NCI-H2227 treated with DMSO at 0.1 percent for 48 hours (cell line): ENCODE results near the gene DNAH8.

Source experiments
- DNase-seq: peaks from one replicate; lab custom pipeline; 2025; lab: John Stamatoyannopoulos, UW

The DNAH8 gene

DNA sequence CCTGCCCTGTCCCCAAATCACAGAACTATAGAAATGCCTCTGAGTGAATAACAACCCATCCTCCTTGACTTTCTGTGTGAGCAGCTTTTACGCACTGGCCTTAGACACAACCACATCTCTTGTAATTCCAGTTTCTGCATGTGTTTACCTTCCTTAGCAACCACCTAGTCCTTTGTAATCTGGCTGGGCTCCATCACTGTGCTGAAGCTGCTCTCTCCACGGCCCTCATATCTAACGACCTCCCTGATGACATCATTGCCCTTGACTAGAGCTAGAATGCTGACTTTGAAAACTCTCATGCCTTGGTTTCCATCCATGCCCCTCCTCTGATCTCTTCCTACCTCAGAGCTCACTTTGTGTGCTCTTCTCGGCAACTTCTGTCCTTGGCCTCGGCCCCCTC lies 303.0 kb downstream of the DNAH8 start:
- DNase-seq: no peak

DNA sequence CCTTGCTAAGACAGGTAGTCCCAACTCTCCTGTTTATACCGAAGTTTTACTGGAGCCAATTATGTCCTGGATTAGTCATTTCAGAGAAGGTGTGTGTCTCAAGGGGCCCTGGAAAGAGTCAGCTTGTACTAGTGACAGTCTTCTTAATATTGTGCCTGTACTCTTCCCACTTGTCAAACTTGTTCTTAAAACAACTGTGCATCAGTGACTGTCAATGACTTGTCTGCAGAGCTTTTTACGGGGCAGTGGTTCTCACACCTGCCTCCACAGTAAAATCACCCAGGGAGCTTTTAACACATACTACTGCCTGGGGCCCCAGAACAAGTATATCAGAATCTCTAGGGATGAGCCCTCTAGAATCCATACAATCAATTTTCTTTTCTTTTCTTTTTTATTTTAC lies 305.0 kb downstream of the DNAH8 start:
- no peak for DNase-seq

DNA sequence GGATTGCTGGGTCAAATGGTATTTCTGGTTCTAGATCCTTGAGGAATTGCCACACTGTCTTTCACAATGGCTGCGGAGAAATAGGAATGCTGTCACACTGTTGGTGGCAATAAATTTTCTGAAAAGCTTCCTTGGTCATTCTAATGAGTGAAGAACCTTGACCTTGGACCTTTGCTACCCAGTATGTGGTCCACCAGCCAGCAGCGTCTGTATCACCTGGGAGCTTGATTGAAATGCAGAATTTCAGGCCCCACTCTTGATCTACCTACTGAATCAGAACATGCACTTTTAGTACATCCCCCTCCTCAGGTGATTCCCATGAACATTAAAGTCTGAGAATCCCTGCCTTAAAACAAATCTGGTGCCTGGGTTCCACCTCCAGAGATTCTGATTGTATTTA lies 305.9 kb downstream of the DNAH8 start:
- no peak for DNase-seq

DNA sequence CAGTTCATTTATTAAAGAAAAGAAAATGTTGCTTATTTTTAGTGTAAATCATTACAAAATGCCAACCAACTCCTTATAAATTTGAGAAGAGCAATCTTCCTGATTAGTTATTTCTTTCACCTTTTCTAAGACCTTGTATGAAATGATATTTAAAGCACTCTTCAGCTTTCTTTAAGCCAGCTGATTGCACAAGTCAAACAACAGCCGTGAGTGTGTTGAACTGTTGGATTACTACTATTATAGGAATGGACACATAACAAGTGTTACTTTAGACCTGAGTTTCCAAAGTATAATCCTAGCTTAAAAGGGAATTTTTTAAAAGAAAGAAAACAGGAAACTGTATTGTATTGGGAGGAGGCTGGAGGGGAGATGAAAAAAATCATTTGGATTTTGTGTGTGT lies 306.7 kb downstream of the DNAH8 start:
- DNase-seq: no peak

DNA sequence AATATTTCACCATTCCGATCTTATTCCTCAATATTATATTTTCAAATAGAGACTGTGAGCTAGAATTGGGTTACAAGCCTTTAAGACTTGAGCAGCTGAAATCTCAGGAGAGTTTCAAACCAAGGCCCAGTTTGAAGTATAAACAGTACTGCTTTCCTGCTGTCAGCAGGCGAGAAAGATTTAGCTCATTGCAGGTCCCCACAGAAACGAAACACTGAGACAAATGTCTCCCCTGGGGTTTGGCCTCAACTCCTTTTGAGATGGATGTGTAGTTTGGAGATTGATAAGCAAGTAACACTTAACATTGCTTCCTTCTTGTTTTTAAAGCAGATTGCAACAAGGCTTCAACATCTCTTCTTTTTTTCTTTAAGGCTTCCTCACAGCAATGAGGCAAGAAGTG lies 311.1 kb downstream of the DNAH8 start:
- no peak for DNase-seq

DNA sequence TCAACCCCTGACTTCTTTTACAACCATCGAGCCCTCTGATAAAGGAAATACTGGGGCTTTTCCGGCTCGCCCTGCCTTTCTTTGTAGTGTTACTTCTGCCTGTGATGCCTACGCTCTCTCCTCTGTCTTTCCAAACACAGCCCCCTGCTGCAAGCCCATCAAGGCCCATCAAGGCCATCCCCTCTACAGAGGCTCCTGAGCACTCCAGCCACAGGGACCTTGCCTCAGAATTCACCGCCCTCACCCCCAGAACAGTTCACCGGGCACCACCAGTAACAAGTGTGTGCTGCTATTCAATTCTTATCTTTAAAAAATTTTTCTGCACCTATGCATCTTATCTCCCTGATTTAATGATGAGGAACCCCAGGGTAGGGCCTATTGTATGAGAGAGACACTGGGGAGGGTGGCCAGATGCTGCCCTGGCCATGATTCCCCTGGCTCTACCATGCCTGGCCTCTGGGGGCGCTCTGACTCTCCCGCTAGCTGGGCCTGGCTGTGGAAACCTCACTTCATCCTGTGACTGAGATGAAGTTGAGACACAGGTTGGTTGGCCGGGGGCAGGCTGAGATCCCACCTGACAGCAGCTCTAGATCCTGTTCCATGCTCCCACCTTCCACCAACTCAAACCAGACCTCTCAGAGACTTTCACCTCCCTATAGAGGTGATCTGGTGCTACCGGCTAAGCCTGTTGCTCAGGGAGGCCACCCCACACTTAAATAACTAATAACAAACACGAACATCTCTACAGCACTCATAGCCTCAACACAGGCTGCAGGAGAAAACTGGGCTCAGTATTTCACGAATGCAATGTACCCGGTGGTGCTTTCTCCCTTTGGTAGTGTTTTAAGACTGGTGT lies 314.3 kb downstream of the DNAH8 start:
- no peak for DNase-seq

DNA sequence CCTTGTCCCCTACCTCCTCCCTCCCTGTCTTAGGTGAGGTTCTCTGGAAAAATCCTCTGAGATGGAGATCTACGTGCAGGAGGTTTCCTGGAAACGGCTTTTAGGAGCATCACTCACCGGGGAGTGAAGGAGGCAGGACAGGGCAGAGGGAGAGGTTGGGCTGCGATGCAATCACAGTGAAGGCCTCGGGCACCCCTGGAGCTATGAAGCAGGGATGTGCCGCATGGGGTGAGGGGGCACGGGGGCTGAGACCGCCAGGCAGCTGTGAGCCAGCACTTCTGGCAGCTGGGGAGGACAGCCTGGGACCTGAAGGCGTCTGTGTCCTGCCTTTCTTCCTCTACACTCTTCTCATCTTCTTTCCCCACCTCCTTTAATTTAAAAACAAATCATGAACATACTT lies 320.6 kb downstream of the DNAH8 start:
- DNase-seq: no peak

DNA sequence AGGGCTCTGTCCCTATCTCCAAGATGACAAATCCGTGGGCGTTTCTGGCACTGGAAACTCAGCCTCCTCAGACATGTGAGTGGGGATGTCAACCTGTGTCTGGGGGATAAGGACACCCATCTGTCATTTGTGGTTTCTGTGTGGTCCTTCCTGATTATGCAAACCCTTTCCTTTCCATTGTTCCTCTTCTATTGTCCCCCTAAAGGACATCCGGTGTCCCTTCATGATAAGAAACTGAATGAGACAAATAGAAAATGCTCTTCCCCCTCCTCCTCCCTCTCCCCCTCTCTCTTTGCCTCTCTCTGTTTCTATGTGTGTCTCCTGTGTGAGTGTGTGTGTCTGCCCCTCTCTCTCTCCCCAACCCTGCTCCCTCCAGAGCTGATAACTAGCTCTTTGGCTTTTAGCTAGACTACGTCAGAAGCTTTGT lies 322.0 kb downstream of the DNAH8 start:
- no peak for DNase-seq

DNA sequence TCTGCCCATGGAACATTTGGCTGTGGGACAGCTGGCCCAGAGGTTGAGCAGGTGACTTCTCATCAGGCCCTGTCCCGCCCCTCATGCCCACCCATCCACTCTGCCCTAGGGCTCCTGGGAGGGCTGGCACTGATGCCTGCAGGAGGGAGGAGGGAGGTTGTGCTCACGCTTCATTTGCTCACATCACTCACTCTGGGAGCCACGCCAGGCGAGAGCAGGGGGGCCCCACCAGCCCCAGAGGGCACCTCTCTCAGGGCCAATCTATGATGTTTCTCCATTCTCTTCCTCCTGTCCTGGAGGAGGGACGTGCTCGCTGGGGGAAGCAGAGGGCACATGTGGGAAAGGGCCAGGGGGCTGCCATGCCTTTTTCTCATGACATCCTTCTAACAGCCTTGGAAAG lies 322.6 kb downstream of the DNAH8 start:
- DNase-seq: no peak

DNA sequence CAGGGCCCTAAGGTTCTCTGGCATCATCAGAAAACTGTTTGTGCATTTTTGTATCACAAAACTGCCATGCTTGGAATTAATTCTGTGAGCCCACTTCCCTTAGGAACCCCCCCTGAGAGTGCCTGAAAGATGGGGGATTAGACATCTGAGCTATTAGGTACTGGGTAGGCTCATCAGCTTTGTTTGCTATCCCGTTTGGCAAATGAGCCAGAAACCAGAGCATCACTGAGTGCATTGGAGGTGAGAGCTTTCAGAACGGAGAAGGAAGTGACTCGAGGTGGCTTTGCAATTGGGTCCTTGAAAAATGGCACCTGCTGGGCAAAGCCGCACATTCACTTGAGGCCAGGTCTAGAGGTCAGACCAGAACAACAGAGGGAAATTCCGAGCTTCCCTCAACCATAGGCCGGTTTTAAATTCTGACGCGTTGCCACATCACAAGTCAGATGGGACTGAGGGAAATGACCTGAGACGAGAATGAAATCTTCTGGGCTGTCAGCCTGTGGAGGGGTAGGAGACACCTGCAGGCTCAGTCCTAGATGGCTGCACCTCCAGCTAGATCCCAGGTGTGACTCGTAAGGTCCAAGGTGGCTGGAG lies 325.1 kb downstream of the DNAH8 start:
- no peak for DNase-seq

DNA sequence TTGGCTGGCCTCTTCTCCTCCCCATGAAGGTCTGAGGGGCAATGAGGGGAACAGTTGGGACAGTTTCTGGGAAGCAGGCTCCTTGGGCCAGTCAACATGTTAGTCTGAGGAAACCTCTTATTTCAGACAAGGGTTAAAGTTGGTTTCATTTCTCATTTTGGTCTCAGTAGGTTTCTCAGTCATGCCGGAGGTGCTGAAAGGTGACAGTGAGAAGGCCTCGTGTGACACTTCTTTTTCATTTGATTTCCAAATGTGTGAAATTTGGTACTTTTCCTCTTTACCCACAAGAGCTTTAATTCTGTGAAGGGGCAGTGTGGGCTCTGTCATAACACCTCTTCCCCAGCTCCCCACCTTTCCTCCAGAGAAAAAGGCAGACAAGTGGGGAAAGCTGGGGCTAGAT lies 326.0 kb downstream of the DNAH8 start:
- DNase-seq: no peak

DNA sequence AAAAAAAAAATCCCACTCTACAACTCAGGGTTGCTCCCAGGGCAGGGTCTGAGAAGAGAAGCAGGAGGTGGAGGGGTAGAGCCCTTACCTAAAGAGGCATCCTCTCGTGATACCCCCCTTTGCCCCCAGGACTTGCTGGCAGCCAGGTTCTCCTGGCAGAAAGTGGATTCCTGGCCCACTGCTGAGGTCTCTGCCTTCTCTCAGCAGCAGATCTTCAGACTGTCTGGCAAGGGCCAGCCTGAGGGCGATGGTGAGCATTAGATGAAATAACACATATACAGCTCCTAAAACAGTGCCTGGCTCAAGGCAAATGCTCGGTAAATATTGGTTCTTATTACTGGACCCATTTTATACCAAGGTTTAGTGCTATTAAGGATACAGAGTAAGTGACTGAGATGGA lies 328.7 kb downstream of the DNAH8 start:
- no peak for DNase-seq

DNA sequence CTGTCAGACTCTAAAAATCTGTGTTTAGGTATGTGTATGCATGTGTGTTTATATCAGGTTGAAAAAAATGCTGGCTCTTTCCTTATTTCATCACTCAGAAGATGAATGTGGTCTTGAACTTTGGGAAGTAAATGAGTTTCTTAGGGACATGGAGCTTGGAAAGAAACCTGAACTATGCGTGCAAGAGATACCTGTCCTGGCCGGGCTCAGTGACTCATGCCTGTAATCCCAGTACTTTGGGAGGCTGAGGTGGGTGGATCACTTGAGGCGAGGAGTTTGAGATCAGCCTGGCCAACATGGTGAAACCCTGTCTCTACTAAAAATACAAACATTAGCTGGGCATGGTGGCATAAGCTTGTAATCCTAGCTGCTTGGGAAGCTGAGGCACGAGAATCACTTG lies 329.1 kb downstream of the DNAH8 start:
- no peak for DNase-seq

DNA sequence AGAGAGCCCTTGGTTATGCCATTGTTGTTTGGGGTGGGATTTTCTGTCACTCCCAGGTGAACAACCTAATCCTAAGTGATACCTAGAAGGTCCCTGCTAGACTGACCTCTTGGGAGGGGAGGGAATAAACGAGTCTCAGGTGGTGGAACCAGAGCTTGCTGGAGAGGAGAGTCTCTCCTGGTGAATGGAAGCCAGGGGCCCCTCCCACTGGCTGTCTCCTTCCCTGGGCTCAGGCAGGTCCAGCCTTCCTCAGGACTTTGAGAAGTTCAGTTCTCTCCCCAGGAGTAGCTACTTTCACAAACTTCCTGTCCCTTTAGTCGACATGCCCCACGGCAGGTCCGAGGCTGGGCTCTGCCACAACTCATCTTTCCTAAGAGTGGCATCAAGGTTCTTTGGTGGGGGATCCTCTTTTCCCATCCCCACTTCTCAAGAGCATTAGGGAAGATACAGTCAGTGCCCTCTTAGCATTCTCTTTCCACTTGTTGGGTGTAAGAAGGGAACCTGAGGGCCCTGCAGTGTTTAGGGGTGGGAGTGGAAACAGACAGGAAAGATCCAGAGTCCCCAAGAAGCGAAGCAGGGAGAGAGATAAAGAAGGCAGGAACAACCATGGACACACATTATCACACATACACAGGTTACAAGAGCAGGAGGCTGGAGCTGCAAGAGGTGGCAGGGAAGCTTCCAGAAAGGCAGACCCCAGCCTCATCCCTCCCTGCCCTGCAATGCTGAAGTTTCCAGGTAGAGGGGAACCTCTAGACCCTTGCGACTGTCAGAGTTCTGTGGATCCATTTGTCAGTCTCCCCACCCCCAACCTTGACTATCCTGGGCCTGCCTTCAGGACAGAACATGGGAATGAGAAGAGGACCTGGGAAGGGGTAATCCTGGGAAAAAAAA lies 332.6 kb downstream of the DNAH8 start:
- DNase-seq: no peak

DNA sequence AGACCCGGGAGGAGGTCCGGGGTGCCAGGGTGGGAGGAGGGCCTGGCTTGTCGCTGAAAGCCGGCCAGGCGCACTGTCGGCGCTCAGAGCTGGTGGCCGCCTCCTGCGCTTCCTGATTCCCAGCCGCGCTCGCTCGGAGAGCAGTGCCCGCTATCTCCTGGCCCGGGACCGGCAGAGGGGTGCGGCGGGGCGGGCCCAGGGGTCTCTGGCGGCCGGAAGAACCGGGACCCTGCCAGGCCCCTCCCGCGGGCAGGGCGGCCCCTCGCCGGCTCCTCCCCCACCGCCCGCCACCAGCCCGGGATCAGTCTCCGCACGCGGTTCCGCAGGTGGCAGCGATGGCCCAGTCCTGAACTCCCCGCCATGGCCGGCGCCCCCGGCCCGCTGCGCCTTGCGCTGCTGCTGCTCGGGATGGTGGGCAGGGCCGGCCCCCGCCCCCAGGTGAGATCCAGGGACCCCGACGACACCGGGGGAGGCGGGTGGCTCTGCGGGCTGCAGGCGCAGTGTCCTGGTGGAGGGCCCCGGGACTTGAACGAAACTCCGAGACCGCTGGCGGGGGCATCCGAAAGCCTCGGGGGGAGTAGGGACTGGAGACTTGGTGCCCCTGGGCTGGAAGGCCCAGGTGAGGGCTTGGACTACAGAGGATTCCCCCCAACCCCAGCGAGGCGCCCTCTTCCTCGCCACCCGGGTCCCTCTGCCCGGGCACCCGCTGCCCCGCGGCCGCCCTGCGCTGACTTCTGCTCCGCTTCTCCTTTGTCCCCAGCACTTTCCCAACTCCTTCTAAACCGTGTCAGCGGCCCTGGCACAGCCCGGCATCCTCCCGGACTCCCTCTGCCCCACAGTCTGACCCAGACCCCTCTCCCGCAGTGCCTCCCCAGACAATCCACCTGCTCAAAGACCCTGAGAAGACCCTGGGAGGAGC lies 333.6 kb downstream of the DNAH8 start, which contains the start of gene GLP1R:
GLP1R (plus strand) TSS at position 301 of the 919 bp plus-strand sequence; CDS start at position 361, 60 bp downstream.
- DNase-seq: no peak

DNA sequence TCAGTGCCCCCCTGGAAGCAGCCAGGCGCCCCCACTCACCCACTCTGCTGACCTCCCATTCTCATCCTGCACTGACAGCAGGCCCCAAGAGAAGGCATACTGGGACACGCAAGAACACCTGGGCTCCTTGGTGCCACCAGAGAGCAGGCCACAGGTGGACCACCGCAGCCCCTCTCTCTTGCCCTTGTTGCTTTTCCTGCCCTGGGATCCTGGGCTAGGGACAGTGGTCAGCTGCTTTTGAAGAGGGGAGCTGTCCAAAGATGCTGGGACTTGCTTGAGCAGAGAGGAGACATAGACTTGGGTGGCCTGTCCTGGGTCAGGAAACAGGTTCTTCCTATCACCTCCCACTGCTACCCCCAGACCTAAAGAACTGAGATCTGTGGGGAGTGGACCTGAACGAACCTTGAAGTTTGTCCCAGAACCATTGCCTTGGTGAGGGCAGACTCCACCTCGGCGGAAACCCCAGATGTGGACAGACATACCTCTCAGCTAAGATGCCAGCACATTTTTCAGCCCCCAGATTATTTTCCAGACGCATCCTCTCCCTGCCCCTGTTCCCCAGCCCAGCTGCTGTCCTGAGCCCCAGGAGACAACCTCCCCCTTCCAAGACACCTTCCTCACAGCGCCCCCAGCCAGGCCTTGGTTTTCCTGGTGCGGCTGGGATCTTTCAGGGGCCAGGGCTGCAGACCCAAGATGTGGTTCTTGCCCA lies 334.6 kb downstream of the DNAH8 start:
- no peak for DNase-seq

DNA sequence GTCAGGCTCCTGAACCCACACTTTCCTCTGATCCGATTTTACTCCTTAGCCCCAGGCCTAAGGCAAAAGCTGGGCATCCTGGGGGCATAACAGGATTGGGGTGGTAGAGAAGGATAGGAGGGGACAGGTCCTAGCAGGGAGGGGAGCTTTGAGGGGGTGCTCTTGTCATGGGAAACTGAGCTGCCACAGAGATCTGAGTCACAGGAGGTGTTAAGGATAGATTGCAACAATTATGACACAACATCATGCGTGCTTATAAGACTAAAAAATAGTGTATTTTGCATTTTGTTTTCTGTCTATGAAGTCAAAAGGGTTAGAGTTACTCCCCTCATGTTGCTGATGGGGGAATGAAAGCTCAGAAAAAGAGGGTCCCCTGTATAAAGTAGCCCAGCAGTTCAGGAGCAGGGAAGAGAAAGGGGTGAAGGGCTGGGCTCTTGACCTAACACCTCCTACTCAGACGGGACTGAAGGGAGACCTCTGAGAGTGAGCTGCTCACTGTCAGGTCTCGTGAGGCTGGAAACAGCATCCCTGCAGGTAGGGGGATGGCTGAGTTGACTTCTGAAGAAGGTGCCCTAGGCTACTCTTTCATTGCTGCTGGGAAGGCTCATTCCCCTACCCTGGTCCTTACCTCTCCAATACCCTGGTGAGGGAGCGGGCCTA lies 335.5 kb downstream of the DNAH8 start:
- DNase-seq: no peak

DNA sequence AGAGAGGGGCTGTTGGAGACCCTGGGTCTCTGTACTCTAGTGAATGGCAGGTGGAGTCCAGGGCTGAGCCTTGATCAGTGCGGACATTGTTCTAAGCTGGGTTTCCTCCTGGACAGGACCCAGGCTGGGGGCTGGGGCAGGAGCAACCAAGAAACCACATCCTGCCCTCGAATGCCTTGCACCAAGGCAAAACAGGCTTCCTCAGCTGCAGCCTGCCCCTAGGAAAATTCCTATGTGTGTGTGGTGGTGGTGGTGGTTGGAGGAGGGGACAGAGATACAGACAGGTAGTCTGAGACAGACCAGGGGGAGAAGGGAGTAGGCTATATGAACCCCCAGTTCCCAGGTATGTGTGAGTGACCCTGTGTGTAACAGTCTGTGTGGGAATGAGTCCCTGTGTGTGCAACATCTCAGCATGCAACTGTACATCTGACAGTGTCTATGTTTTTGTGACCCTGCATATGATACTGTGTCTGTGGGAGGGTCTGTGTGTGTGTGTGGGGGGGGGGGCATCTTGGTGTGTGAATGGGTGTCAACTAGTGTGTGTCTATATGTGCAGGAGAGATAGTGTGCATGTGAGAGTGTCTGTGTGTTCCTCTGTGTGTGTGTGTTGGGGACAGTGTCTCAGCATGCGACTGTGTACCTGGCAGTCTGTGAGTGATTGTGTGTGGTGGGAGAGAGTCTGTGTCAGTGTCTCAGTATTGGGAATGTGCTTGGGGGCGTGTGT lies 336.4 kb downstream of the DNAH8 start:
- no peak for DNase-seq

DNA sequence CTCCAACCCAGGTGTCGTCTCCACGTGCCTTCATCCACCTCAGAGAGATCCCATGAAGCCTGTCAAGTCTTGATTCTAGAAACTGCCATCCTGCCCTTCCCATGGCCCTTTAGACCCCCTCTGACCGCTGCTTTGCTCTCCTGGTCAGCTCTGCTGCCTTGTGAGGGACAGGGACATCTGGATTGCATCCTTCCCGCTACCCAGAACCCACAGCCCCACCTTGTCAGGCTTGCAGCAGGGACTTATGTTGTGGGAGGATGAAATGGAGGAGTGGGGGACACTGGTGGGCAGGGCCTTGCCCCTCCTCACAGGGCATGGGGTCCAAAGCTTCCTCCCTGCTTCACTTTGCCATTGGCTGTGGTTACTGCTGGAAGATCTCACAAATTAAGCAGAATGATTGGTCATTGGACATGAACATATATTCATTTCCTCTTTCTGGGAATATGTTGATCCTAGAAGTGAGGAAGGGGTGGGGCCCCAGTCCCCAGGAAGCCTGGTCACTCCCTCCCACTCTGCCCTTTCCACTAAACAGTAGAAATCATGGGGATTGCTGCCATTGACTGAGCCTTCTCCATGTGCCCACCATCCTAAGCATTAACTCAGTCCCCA lies 338.0 kb downstream of the DNAH8 start:
- no peak for DNase-seq
